Right atrium auricular region (tissue), 2 donors: ENCODE results near the gene TMPRSS11B. TPM values are rescaled to one million over a fixed set of nuclear protein-coding genes. Genes with fewer than 3 reads are reported as not detected.

Experiments
- DNase-seq: peaks from one replicate; pipeline ENCODE4 v3.0.0-alpha.2; 2019; ENCODE audit warnings: low spot score
- H3K27ac ChIP-seq, 2 donors: fragments of 200-600 bp; sonication (generic); 1 replicate in 1 of 2; 2 replicates in 1 of 2; pipeline ENCODE4 v1.5.1; 2016 to 2019
- H3K27me3 ChIP-seq, 2 donors: fragments of 200-600 bp; sonication (generic); one replicate each; pipeline versions ENCODE4 v1.5.1 to v1.6.0; 2017 to 2019
- H3K36me3 ChIP-seq: fragments of 200-600 bp; sonication (generic); one replicate; pipeline ENCODE4 v1.5.1; 2016
- H3K4me1 ChIP-seq, 2 donors: fragments of 200-600 bp; sonication (generic); one replicate each; pipeline versions ENCODE4 v1.5.1 to v1.6.0; 2017 to 2019
- H3K4me3 ChIP-seq, 2 donors: fragments of 200-600 bp; sonication (generic); 1 replicate in 1 of 2; 2 replicates in 1 of 2; pipeline ENCODE4 v1.5.1; 2017 to 2019; ENCODE audit warnings: mild to moderate bottlenecking in 1 of 2, moderate library complexity in 1 of 2
- H3K9me3 ChIP-seq, 2 donors: fragments of 200-600 bp; sonication (generic); one replicate each; pipeline ENCODE4 v1.5.1; 2019
- total RNA-seq, 2 donors: library from RNA; depleted of rRNA; stranded (reverse); fragments of >200 nt; gene quantifications; one replicate each; pipeline ENCODE4 v1.1.0, GENCODE V29; 2016
- TF ChIP-seq, protein P1 (sequence below), 2 donors: fragments of 200-600 bp; sonication (generic); IDR thresholded peaks; one replicate each; pipeline ENCODE4 v1.5.1; 2019; ENCODE audit warnings: antibody characterized with exemption in 2 of 2

Gene TMPRSS11B, protein sequence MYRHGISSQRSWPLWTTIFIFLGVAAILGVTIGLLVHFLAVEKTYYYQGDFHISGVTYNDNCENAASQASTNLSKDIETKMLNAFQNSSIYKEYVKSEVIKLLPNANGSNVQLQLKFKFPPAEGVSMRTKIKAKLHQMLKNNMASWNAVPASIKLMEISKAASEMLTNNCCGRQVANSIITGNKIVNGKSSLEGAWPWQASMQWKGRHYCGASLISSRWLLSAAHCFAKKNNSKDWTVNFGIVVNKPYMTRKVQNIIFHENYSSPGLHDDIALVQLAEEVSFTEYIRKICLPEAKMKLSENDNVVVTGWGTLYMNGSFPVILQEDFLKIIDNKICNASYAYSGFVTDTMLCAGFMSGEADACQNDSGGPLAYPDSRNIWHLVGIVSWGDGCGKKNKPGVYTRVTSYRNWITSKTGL
- not detected for total RNA-seq

DNA sequence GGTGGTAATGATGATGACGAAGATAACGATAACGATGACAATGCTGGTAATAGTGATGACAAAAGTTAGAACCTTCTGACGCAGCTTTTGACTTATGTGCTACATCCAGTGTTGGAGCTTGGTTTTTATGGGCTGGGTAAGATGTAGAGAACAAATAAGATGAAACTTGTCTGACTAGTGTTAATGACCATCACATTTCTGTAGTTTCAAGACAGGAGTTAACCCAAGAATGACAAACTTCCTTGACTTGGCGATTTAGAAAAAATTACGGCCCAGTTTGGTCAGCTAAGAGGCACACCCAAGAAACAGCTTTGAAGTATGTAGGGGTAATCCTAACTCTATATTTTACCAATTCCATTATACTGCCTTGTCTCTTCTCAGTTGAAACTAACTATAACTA is at the start of gene TMPRSS11B:
TSS of gene TMPRSS11B (minus strand) at position 101 of the 400 bp plus-strand sequence. CDS start 136 bp downstream, outside the sequence.
- Histone ChIP-seq H3K27ac (no peak within 1 kb of the TSS), H3K36me3 (no peaks in the 10 kb centered on the region), H3K4me1 (no peaks in the 10 kb centered on the region), H3K4me3 (no peak within 1 kb of the TSS), H3K27me3 (no peaks in the 10 kb centered on the region), H3K9me3 (no peaks in the 10 kb centered on the region)
- TF ChIP-seq, protein P1, sequence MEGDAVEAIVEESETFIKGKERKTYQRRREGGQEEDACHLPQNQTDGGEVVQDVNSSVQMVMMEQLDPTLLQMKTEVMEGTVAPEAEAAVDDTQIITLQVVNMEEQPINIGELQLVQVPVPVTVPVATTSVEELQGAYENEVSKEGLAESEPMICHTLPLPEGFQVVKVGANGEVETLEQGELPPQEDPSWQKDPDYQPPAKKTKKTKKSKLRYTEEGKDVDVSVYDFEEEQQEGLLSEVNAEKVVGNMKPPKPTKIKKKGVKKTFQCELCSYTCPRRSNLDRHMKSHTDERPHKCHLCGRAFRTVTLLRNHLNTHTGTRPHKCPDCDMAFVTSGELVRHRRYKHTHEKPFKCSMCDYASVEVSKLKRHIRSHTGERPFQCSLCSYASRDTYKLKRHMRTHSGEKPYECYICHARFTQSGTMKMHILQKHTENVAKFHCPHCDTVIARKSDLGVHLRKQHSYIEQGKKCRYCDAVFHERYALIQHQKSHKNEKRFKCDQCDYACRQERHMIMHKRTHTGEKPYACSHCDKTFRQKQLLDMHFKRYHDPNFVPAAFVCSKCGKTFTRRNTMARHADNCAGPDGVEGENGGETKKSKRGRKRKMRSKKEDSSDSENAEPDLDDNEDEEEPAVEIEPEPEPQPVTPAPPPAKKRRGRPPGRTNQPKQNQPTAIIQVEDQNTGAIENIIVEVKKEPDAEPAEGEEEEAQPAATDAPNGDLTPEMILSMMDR (IDR thresholded peaks at IDR 0.05): no peak
- DNase-seq: no peak

DNA sequence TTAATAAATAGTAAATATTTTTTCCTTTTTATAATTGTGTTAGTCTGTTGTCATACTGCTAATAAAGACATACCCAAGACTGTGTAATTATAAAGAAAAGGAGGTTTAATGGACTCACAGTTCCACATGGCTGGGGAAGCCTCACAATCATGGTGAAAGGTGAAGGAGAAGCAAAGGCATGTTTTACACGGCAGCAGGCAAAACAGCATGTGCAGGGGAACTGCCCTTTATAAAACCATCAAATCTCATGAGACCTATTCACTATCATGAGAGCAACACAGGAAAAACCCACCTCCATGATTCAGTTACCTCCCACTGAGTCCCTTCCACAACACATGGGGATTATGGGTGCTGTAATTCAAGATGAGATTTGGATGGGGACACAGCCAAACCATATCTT is 45.8 kb upstream of the TMPRSS11B start:
- H3K4me1 ChIP-seq: no peaks in the 10 kb centered on the region
- DNase-seq: no peak
- H3K36me3 ChIP-seq: no peaks in the 10 kb centered on the region
- H3K27ac ChIP-seq: no peak overlapping the region
- no peaks in the 10 kb centered on the region for H3K27me3 ChIP-seq
- TF ChIP-seq, protein P1 (IDR thresholded peaks at IDR 0.05): no peak
- H3K4me3 ChIP-seq: no peak overlapping the region
- no peaks in the 10 kb centered on the region for H3K9me3 ChIP-seq

DNA sequence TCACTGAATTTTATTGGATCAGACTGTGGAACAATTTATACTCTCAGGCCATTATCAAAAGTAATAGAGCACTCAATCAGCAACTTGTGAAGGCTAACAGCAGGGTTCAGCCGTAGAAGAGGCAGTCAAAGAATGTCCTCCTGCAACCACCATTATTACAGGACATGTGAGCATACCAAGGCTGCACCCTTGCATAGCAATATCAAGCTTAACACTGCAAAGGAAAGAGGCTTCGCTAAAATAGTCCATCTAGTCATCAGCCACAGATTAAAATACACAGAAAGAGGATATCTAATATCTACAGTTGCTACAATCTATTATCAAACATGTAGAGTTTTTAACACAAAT is 42.9 kb upstream of the TMPRSS11B start:
- Histone ChIP-seq H3K36me3 (no peaks in the 10 kb centered on the region), H3K9me3 (no peaks in the 10 kb centered on the region), H3K4me1 (no peaks in the 10 kb centered on the region), H3K27ac (no peak overlapping the region), H3K4me3 (no peak overlapping the region), H3K27me3 (no peaks in the 10 kb centered on the region)
- TF ChIP-seq, protein P1 (IDR thresholded peaks at IDR 0.05): no peak
- DNase-seq: no peak

DNA sequence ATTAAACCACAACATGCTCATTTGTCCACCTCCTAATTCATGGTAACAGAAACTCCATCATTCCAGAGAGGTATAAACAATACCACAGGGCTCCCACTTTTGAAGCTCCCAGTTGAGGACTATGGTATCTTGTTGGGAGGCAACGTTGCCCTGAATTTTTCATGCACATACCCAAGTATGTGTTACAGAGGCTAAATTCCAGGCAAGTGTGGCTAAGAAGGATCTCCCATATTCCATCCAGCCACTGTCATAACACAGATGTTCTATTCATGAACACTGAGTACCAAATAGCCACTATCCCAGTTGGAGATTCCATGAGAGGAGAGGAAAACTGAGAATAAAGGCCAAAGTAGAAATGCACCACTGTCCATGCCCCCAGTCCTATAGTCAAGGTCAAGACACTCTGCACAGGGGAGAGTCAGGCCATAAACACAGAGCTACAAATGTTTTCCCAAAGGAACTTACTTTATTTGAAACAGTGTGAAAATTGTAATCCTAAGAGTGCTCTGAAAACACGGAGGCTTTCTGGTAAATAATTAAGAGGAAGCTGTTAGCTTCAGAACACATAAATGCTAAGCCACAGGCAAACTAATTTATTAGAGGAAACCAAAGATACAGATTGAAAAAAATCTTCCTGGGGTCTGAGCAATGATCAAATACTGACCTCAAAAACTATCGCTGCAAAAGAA is 42.4 kb upstream of the TMPRSS11B start:
- H3K27ac ChIP-seq: no peak overlapping the region
- no peaks in the 10 kb centered on the region for H3K36me3 ChIP-seq
- DNase-seq: no peak
- TF ChIP-seq, protein P1 (IDR thresholded peaks at IDR 0.05): no peak
- no peaks in the 10 kb centered on the region for H3K4me1 ChIP-seq
- no peaks in the 10 kb centered on the region for H3K9me3 ChIP-seq
- no peak overlapping the region for H3K4me3 ChIP-seq
- no peaks in the 10 kb centered on the region for H3K27me3 ChIP-seq

DNA sequence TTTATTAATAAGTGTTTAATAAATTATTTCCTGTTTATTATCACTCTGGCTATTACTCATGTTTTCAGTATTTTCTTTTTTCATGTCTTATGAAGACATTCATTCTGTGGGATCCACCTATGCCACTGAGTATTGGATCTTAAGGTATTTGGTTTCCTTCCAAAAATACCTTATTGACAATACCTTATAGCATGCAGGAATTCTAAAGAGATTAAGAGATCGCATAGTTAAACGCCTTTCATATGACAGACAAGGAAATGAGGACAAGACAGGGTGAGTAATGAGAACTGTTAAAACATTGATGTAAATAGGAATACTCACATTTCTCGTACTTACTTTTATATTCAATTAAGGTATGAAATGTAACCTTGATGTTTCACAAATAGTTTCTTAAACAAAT is 38.2 kb upstream of the TMPRSS11B start:
- no peaks in the 10 kb centered on the region for H3K4me1 ChIP-seq
- H3K36me3 ChIP-seq: no peaks in the 10 kb centered on the region
- DNase-seq: no peak
- H3K9me3 ChIP-seq: no peaks in the 10 kb centered on the region
- no peaks in the 10 kb centered on the region for H3K27me3 ChIP-seq
- TF ChIP-seq, protein P1 (IDR thresholded peaks at IDR 0.05): no peak
- H3K27ac ChIP-seq: no peak overlapping the region
- H3K4me3 ChIP-seq: no peak overlapping the region
